Body of pancreas (tissue), 4 donors: Measurements from ENCODE around the gene SYNPR. TPM values are rescaled to one million over a fixed set of nuclear protein-coding genes. Genes with fewer than 3 reads are reported as not detected.

Experiments
- ATAC-seq: fragments of 150-250 bp; one replicate; pipeline ENCODE4 v1.9.1; 2016
- DNase-seq, 4 donors: peaks; one replicate each; pipeline ENCODE4 v3.0.0-alpha.2; 2019
- H3K27ac ChIP-seq, 4 donors: fragments of 200-600 bp; sonication (generic); 1 replicate in 3 of 4; 2 replicates in 1 of 4; pipeline versions ENCODE4 v1.5.1 to v1.6.1; 2016 to 2019; ENCODE audit warnings: mild to moderate bottlenecking in 1 of 4, mixed read lengths in 1 of 4, moderate library complexity in 1 of 4
- H3K27me3 ChIP-seq, 2 donors: fragments of 200-600 bp; sonication (generic); one replicate each; pipeline ENCODE4 v1.6.0; 2016; ENCODE audit warnings: mild to moderate bottlenecking in 1 of 2
- H3K36me3 ChIP-seq, 2 donors: fragments of 200-600 bp; sonication (generic); replicated peaks in 1 of 2; 2 replicates each; pipeline ENCODE4 v1.5.1; 2016; ENCODE audit warnings: low read depth in 2 of 2; ENCODE audit not compliant: insufficient read depth in 1 of 2
- H3K4me1 ChIP-seq: fragments of 200-600 bp; sonication (generic); one replicate; pipeline ENCODE4 v1.6.0; 2016
- H3K4me3 ChIP-seq, 2 donors: fragments of 200-600 bp; sonication (generic); 1 replicate in 1 of 2; 2 replicates in 1 of 2; pipeline ENCODE4 v1.5.1; 2016 to 2019
- H3K9me3 ChIP-seq, 3 donors: fragments of 200-600 bp; sonication (generic); 1 replicate in 2 of 3; 2 replicates in 1 of 3; pipeline ENCODE4 v1.5.1; 2016
- POLR2A ChIP-seq, 3 donors: fragments of 450-650 bp; IDR thresholded peaks; one replicate each; pipeline ENCODE4 v1.6.1; 2016; ENCODE audit warnings: antibody characterized with exemption in 3 of 3, mild to moderate bottlenecking in 2 of 3
- WGBS, 2 donors: methylation state at CpG; one replicate each; pipeline ENCODE4 v1.1.5; 2017; 5-methylcytosine and 5-hydroxymethylcytosine counted together
- intact Hi-C: fragments of 100-400 bp; cut with DNase I; formaldehyde crosslinking; loops from one replicate; pipeline ENCODE4 v1.15.1; 2023
- total RNA-seq, 2 donors: library from RNA; depleted of rRNA; stranded (reverse); fragments of >200 nt; gene quantifications; one replicate each; pipeline ENCODE4 v1.1.0, GENCODE V29; 2016
- TF ChIP-seq, protein P1 (sequence below), 7 experiments: fragments of 450-650 bp in 4 of 7; fragments of 200-600 bp in 3 of 7; sonication (generic) in 3 of 7; IDR thresholded peaks; one replicate each; pipeline ENCODE4 v1.5.1; 2016 to 2019; ENCODE audit warnings: antibody characterized with exemption in 7 of 7

The SYNPR gene
- total RNA-seq, 2 donors from 2014 or later = 0.52 TPM; not detected in 1

GRCh38 chr3:63232764-63233396 is 45.2 kb upstream of the SYNPR start:
- ATAC-seq (no peak), DNase-seq (no peak)
- H3K9me3 ChIP-seq = no peaks in the 10 kb centered on the region
- no peaks in the 10 kb centered on the region for H3K27me3 ChIP-seq
- no peaks in the 10 kb centered on the region for H3K4me1 ChIP-seq
- intact Hi-C loops = loop anchor here (5.0 kb wide), 1 partner anchor 611 kb away; no protein-coding TSS in a partner anchor
- no peak overlapping the region for H3K4me3 ChIP-seq
- WGBS, 2 donors = 54 to 63% methylated on average over 3 of the region's 3 CpGs
- TF ChIP-seq, protein P1, sequence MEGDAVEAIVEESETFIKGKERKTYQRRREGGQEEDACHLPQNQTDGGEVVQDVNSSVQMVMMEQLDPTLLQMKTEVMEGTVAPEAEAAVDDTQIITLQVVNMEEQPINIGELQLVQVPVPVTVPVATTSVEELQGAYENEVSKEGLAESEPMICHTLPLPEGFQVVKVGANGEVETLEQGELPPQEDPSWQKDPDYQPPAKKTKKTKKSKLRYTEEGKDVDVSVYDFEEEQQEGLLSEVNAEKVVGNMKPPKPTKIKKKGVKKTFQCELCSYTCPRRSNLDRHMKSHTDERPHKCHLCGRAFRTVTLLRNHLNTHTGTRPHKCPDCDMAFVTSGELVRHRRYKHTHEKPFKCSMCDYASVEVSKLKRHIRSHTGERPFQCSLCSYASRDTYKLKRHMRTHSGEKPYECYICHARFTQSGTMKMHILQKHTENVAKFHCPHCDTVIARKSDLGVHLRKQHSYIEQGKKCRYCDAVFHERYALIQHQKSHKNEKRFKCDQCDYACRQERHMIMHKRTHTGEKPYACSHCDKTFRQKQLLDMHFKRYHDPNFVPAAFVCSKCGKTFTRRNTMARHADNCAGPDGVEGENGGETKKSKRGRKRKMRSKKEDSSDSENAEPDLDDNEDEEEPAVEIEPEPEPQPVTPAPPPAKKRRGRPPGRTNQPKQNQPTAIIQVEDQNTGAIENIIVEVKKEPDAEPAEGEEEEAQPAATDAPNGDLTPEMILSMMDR (IDR thresholded peaks at IDR 0.05) = peak in 6 of 7 experiments; percentile 24 to 32 (median 28)
- no peak for TF ChIP-seq POLR2A (IDR thresholded peaks at IDR 0.05)
- H3K27ac ChIP-seq = no peak overlapping the region
- no peaks in the 10 kb centered on the region for H3K36me3 ChIP-seq

- TF ChIP-seq, protein P1 (IDR thresholded peaks at IDR 0.05) = no peak
- no peak for TF ChIP-seq POLR2A (IDR thresholded peaks at IDR 0.05)
- Histone ChIP-seq H3K9me3 (no peaks in the 10 kb centered on the region), H3K27me3 (no peaks in the 10 kb centered on the region), H3K4me1 (no peaks in the 10 kb centered on the region), H3K36me3 (no peaks in the 10 kb centered on the region), H3K27ac (no peak overlapping the region), H3K4me3 (no peak overlapping the region)
- no peak for DNase-seq
- WGBS, 2 donors = 60 to 85% methylated on average over 5 of the region's 5 CpGs
- ATAC-seq = no peak
- intact Hi-C loops = no loop called here
These were observed 37.7 kb upstream of the SYNPR start for GRCh38 chr3:63240381-63240902.

GRCh38 chr3:63242124-63242523 is 36.0 kb upstream of the SYNPR start:
- no peak for TF ChIP-seq POLR2A (IDR thresholded peaks at IDR 0.05)
- TF ChIP-seq, protein P1 (IDR thresholded peaks at IDR 0.05) = no peak

GRCh38 chr3:63244486-63244885 is 33.6 kb upstream of the SYNPR start:
- no peak overlapping the region for H3K27ac ChIP-seq
- H3K4me3 ChIP-seq = no peak overlapping the region
- 94 to 96% methylated on average over 3 of the region's 3 CpGs for WGBS, 2 donors
- no peak for ATAC-seq
- no peaks in the 10 kb centered on the region for H3K36me3 ChIP-seq
- no peaks in the 10 kb centered on the region for H3K9me3 ChIP-seq
- H3K27me3 ChIP-seq = no peaks in the 10 kb centered on the region
- no peaks in the 10 kb centered on the region for H3K4me1 ChIP-seq
- intact Hi-C loops = no loop called here
- no peak for TF ChIP-seq POLR2A (IDR thresholded peaks at IDR 0.05)
- TF ChIP-seq, protein P1 (IDR thresholded peaks at IDR 0.05) = no peak
- no peak for DNase-seq

More at GRCh38 chr3:63242124-63242523, 36.0 kb upstream of the SYNPR start:
- Histone ChIP-seq H3K9me3 (no peaks in the 10 kb centered on the region), H3K27me3 (no peaks in the 10 kb centered on the region), H3K4me3 (no peak overlapping the region), H3K36me3 (no peaks in the 10 kb centered on the region), H3K4me1 (no peaks in the 10 kb centered on the region), H3K27ac (no peak overlapping the region)
- WGBS, 2 donors = 33 to 53% methylated on average over 2 of the region's 2 CpGs
- no peak for ATAC-seq
- intact Hi-C loops = no loop called here
- no peak for DNase-seq
